Measurements from ENCODE around the gene SMAD9.

DNA sequence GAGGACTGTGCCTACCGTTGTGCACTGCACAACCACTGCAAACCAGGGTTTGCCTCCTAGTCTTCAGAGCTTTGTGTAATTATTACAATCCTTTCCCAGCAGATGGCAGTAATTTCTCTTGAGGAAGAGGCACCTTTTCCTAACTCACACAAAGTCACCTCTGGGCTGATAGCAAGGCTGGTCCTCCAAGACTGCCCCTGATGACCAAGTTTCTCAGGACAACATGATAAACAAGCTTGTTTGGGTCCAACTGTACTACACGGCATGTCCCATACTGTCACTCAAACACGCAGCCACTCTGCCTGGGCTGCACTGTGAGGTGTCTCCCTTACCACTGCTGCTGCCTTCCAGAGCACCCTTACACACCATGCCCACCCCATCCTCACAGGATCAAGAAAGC lies 61.7 kb downstream of the SMAD9 start:
- TF ChIP-seq, protein P1, sequence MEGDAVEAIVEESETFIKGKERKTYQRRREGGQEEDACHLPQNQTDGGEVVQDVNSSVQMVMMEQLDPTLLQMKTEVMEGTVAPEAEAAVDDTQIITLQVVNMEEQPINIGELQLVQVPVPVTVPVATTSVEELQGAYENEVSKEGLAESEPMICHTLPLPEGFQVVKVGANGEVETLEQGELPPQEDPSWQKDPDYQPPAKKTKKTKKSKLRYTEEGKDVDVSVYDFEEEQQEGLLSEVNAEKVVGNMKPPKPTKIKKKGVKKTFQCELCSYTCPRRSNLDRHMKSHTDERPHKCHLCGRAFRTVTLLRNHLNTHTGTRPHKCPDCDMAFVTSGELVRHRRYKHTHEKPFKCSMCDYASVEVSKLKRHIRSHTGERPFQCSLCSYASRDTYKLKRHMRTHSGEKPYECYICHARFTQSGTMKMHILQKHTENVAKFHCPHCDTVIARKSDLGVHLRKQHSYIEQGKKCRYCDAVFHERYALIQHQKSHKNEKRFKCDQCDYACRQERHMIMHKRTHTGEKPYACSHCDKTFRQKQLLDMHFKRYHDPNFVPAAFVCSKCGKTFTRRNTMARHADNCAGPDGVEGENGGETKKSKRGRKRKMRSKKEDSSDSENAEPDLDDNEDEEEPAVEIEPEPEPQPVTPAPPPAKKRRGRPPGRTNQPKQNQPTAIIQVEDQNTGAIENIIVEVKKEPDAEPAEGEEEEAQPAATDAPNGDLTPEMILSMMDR (conservative IDR thresholded peaks at IDR 0.05; ENCODE audit: low read depth, low read length): peak; percentile 61
- no peak for TF ChIP-seq MAFK (IDR thresholded peaks at IDR 0.05; ENCODE audit: low read depth, low read length)
- no peak for TF ChIP-seq MAZ (IDR thresholded peaks at IDR 0.05; ENCODE audit: borderline replicate concordance, low read depth, low read length)
- TF ChIP-seq POLR2A (IDR thresholded peaks at IDR 0.05; ENCODE audit: low read depth, low read length): no peak
- no peak for TF ChIP-seq BHLHE40 (IDR thresholded peaks at IDR 0.05; ENCODE audit: low read depth, low read length)
- no peak for TF ChIP-seq CEBPB (IDR thresholded peaks at IDR 0.05; ENCODE audit: low read depth, low read length)
- peak; percentile 70 for TF ChIP-seq RAD21 (IDR thresholded peaks at IDR 0.05; ENCODE audit: low read length)
- peak; percentile 75 for TF ChIP-seq SMC3 (IDR thresholded peaks at IDR 0.05; ENCODE audit: low read depth, low read length)
- no peak for TF ChIP-seq MXI1 (IDR thresholded peaks at IDR 0.05; ENCODE audit: borderline replicate concordance, low read depth, low read length)
- no peak for TF ChIP-seq RFX5 (IDR thresholded peaks at IDR 0.05; ENCODE audit: low read depth, low read length)
- TF ChIP-seq RCOR1 (IDR thresholded peaks at IDR 0.05; ENCODE audit: insufficient replicate concordance, low read length): no peak
